ENCODE results near the gene PSMD8.

- TF ChIP-seq CTCF (IDR thresholded peaks at IDR 0.05; ENCODE audit: low read length) (no peak), EZH2 (IDR thresholded peaks at IDR 0.05; ENCODE audit: borderline replicate concordance, low read length) (no peak)
These were observed 2.2 kb downstream of the PSMD8 start for GRCh38 chr19:38376576-38376975.

Data from OCI-LY1 (cell line).